Sigmoid colon (tissue), 7 donors: ENCODE data around the gene GUCY2F. TPM values are rescaled to one million over a fixed set of nuclear protein-coding genes. Genes with fewer than 3 reads are reported as not detected.

Source experiments
- DNase-seq: peaks from one replicate; pipeline ENCODE4 v3.0.0-alpha.2; 2019
- H3K27ac ChIP-seq, 4 donors: fragments of 200-600 bp; sonication (generic); one replicate each; pipeline ENCODE4 v1.5.1; 2016 to 2019; ENCODE audit warnings: mild to moderate bottlenecking in 1 of 4
- H3K27me3 ChIP-seq, 3 donors: fragments of 200-600 bp; sonication (generic); one replicate each; pipeline ENCODE4 v1.5.1; 2019; ENCODE audit warnings: mild to moderate bottlenecking in 1 of 3
- H3K36me3 ChIP-seq, 4 donors: fragments of 200-600 bp; sonication (generic); one replicate each; pipeline ENCODE4 v1.5.1; 2016 to 2019
- H3K4me1 ChIP-seq, 4 donors: fragments of 200-600 bp; sonication (generic); one replicate each; pipeline ENCODE4 v1.5.1; 2017 to 2019
- H3K4me3 ChIP-seq, 4 donors: fragments of 200-600 bp; sonication (generic); one replicate each; pipeline ENCODE4 v1.5.1; 2017 to 2019; ENCODE audit warnings: mild to moderate bottlenecking in 2 of 4, moderate library complexity in 1 of 4
- H3K9me3 ChIP-seq, 4 donors: fragments of 200-600 bp in 3 of 4; sonication (generic) in 3 of 4; one replicate each; pipeline versions ENCODE4 v1.5.1 to v1.6.1; 2013 to 2019
- EP300 ChIP-seq, 4 donors: sonication (generic); formaldehyde crosslinking; IDR thresholded peaks; one replicate each; pipeline ENCODE4 v1.6.1; 2017; ENCODE audit warnings: antibody characterized with exemption in 4 of 4
- POLR2A ChIP-seq, 2 donors: fragments of 450-650 bp; IDR thresholded peaks; one replicate each; pipeline ENCODE4 v1.6.1; 2016; ENCODE audit warnings: antibody characterized with exemption in 2 of 2, mild to moderate bottlenecking in 2 of 2, moderate library complexity in 2 of 2
- POLR2AphosphoS5 ChIP-seq, 4 donors: sonication (generic); formaldehyde crosslinking; IDR thresholded peaks; one replicate each; pipeline ENCODE4 v1.6.1; 2017; ENCODE audit warnings: antibody characterized with exemption in 4 of 4
- WGBS, 2 donors: extraction: QIAGEN DNeasy Blood & Tissue Kit; methylation state at CpG; one replicate each; pipeline ENCODE4 v1.1.7; 2013; 5-methylcytosine and 5-hydroxymethylcytosine counted together
- intact Hi-C: fragments of 100-400 bp; cut with DNase I; formaldehyde crosslinking; loops from one replicate; pipeline ENCODE4 v1.15.1; 2023
- polyA plus RNA-seq, 3 donors: library from polyadenylated mRNA; stranded (reverse); fragments of 200-250 nt; gene quantifications; one replicate each; pipeline ENCODE4 v1.2.3, GENCODE V29; 2013
- total RNA-seq, 4 donors: library from RNA; depleted of rRNA; stranded (reverse); fragments of >200 nt; gene quantifications; one replicate each; pipeline ENCODE4 v1.1.0, GENCODE V29; 2016
- TF ChIP-seq, protein P1 (sequence below), 4 experiments: fragments of 450-650 bp in 3 of 4; fragments of 200-600 bp in 1 of 4; IDR thresholded peaks; one replicate each; pipeline ENCODE4 v1.5.1; 2016 to 2019; ENCODE audit warnings: antibody characterized with exemption in 4 of 4, mild to moderate bottlenecking in 3 of 4, moderate library complexity in 2 of 4
- donor health status: healthy with polysubstance abuse.
- donor health status: Bipolar disorder and iron deficiency.
- donor health status: healthy.

Gene GUCY2F
- total and polyA plus RNA-seq, 7 donors = 0.28 TPM; not detected in 6

DNA sequence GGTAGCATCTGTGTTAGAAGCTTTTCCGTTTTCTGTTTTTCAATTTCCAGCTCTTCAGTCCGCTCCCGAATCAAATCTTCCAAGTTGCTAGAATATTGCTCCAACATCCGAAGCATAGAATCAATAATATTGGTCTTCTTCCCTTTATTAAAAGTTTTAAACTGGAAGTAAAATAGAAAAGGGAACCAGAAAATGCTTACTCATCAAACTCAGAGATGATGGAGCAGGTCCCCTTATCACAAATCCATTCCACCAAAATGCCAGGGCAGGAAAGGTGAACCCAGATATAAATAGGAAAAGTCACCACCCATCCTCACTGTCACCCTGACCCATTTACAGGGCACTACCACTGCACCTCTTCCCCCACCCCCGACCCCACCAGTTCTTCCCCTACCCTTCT, 89.0 kb downstream of the GUCY2F start:
- no peak overlapping the region for H3K27ac ChIP-seq
- TF ChIP-seq EP300 (IDR thresholded peaks at IDR 0.05) (no peak), POLR2AphosphoS5 (IDR thresholded peaks at IDR 0.05) (no peak), POLR2A (IDR thresholded peaks at IDR 0.05) (no peak)
- TF ChIP-seq, protein P1, sequence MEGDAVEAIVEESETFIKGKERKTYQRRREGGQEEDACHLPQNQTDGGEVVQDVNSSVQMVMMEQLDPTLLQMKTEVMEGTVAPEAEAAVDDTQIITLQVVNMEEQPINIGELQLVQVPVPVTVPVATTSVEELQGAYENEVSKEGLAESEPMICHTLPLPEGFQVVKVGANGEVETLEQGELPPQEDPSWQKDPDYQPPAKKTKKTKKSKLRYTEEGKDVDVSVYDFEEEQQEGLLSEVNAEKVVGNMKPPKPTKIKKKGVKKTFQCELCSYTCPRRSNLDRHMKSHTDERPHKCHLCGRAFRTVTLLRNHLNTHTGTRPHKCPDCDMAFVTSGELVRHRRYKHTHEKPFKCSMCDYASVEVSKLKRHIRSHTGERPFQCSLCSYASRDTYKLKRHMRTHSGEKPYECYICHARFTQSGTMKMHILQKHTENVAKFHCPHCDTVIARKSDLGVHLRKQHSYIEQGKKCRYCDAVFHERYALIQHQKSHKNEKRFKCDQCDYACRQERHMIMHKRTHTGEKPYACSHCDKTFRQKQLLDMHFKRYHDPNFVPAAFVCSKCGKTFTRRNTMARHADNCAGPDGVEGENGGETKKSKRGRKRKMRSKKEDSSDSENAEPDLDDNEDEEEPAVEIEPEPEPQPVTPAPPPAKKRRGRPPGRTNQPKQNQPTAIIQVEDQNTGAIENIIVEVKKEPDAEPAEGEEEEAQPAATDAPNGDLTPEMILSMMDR (IDR thresholded peaks at IDR 0.05) = no peak
- WGBS, 2 donors = 80 to 86% methylated on average over 5 of the region's 5 CpGs
- H3K9me3 ChIP-seq = no peaks in the 10 kb centered on the region
- no peaks in the 10 kb centered on the region for H3K36me3 ChIP-seq
- intact Hi-C loops = no loop called here
- H3K4me3 ChIP-seq = no peak overlapping the region
- no peaks in the 10 kb centered on the region for H3K27me3 ChIP-seq
- DNase-seq = no peak
- H3K4me1 ChIP-seq = no peaks in the 10 kb centered on the region

DNA sequence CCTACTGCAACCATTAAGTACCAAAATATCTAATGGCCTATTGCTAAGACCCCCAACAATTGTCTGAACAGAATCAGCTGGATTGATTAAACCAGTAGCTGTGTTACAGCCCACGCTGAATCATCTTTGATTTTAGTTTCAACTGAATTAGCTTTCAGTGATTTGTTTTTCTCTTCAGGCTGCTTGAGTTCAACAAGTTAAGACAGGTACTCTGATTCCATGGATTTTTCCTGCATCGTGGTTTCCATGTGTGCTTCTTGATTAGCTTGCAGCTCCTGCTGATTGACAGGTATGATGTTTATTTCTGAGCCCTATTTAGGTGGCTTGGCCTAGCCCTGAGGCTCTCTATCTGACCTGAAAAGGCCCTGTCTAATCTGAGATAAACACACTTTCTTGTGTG, 91.3 kb downstream of the GUCY2F start:
- DNase-seq = no peak
- intact Hi-C loops = no loop called here
- Histone ChIP-seq H3K9me3 (no peaks in the 10 kb centered on the region), H3K36me3 (no peaks in the 10 kb centered on the region), H3K4me3 (no peak overlapping the region), H3K4me1 (no peaks in the 10 kb centered on the region), H3K27me3 (no peaks in the 10 kb centered on the region), H3K27ac (no peak overlapping the region)
- 71 to 78% methylated on average over 2 of the region's 2 CpGs for WGBS, 2 donors
- TF ChIP-seq EP300 (IDR thresholded peaks at IDR 0.05) = no peak

DNA sequence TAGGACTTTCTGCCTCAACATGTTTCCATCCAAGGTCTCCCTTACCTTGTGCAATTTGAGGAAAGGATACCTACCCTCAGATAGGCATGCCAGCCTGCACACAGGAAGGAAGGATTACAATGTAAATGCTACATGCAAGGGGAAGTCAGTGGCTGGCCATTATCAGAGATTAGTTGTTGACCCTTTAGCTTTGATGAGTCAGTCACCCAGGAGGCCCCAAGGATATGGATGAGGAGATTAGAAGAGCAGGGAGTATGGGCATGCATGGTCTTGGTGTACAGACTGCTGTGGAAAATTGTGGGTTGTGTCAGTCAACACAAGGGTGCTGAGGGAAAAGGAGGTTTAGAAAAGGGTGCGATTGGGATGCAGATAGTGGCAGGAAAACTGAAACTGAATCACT, 92.0 kb downstream of the GUCY2F start:
- H3K4me3 ChIP-seq = no peak overlapping the region
- H3K27me3 ChIP-seq = no peaks in the 10 kb centered on the region
- H3K4me1 ChIP-seq = no peaks in the 10 kb centered on the region
- intact Hi-C loops = no loop called here
- H3K36me3 ChIP-seq = no peaks in the 10 kb centered on the region
- no peaks in the 10 kb centered on the region for H3K9me3 ChIP-seq
- no peak for DNase-seq
- TF ChIP-seq POLR2AphosphoS5 (IDR thresholded peaks at IDR 0.05) = no peak
- 89 to 91% methylated on average over 1 of the region's 1 CpG for WGBS, 2 donors
- no peak overlapping the region for H3K27ac ChIP-seq

DNA sequence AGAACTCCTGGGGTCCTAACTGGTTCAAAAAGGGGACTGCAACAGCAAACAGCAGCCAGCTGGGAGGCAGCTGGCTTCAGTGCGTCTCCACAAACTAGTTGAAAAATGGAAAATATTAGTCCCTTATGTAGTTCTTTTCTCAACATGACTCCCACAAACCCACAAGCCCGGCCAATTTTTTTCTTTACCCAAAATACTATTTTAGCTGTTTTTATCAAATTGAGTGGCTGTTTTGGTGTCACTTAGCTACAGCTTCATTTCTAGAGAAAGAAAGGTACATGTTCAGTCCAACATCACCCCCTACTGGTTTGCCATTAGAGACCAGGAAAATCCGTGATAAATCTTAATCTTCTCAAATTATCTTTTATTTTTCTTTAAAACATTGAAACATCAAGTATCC, 97.2 kb downstream of the GUCY2F start:
- TF ChIP-seq, protein P1 (IDR thresholded peaks at IDR 0.05) = no peak
- TF ChIP-seq POLR2A (IDR thresholded peaks at IDR 0.05) (no peak), POLR2AphosphoS5 (IDR thresholded peaks at IDR 0.05) (no peak), EP300 (IDR thresholded peaks at IDR 0.05) (no peak)
- Histone ChIP-seq H3K27ac (no peak overlapping the region), H3K4me1 (no peaks in the 10 kb centered on the region), H3K9me3 (no peaks in the 10 kb centered on the region), H3K4me3 (no peak overlapping the region), H3K36me3 (no peaks in the 10 kb centered on the region), H3K27me3 (no peaks in the 10 kb centered on the region)
- DNase-seq = no peak
- intact Hi-C loops = no loop called here
- 45 to 46% methylated on average over 3 of the region's 3 CpGs for WGBS, 2 donors

DNA sequence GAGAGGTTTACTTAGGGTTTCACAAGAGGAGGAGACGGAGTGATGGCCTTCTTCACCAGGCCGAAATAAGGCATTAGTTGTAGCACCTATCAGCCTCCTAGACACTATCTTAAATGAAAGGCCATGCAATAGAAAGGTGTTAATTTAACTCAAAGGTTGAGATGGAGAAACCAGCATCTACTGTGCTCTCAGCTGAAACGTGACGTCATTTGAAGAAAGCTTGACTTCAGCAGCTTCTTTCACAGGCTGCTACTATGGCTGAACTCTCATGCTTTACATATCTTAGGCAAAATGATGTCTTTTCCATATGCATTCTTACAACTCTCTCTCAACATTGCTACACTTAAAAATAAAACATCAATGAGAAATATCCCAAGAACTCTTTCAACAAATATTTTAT, 99.6 kb downstream of the GUCY2F start:
- Histone ChIP-seq H3K36me3 (no peaks in the 10 kb centered on the region), H3K9me3 (no peaks in the 10 kb centered on the region), H3K4me1 (no peaks in the 10 kb centered on the region), H3K27ac (no peak overlapping the region), H3K4me3 (no peak overlapping the region), H3K27me3 (no peaks in the 10 kb centered on the region)
- 87 to 90% methylated on average over 4 of the region's 4 CpGs for WGBS, 2 donors
- intact Hi-C loops = no loop called here
- TF ChIP-seq, protein P1 (IDR thresholded peaks at IDR 0.05) = no peak
- no peak for TF ChIP-seq POLR2A (IDR thresholded peaks at IDR 0.05)
- no peak for TF ChIP-seq POLR2AphosphoS5 (IDR thresholded peaks at IDR 0.05)
- TF ChIP-seq EP300 (IDR thresholded peaks at IDR 0.05) = no peak
- DNase-seq = no peak

DNA sequence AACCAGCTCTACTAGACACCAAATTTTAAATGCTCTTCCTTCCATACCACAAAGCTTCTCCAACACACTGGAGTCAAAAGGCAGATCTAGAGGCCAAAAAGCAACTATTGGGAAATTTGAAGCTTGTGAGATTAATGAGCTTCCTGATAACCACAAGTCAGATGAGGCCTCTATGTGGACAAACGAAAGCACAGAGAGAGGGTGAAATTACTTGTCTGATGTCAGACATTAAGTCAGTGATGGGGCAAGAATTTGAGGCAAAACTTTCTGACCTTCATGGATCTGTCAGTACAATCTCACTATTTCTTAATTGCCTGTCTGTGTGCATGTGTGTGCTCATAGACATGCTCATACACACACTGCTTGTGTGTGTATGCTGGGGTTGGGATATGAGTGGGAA, 103.6 kb downstream of the GUCY2F start:
- no peak overlapping the region for H3K4me3 ChIP-seq
- H3K27me3 ChIP-seq = no peaks in the 10 kb centered on the region
- no peaks in the 10 kb centered on the region for H3K36me3 ChIP-seq
- DNase-seq = no peak
- intact Hi-C loops = no loop called here
- no peaks in the 10 kb centered on the region for H3K9me3 ChIP-seq
- H3K27ac ChIP-seq = no peak overlapping the region
- TF ChIP-seq POLR2AphosphoS5 (IDR thresholded peaks at IDR 0.05) = no peak
- TF ChIP-seq EP300 (IDR thresholded peaks at IDR 0.05) = no peak
- no peak for TF ChIP-seq POLR2A (IDR thresholded peaks at IDR 0.05)
- TF ChIP-seq, protein P1 (IDR thresholded peaks at IDR 0.05) = no peak
- H3K4me1 ChIP-seq = no peaks in the 10 kb centered on the region
- WGBS, 2 donors = 59 to 70% methylated on average over 1 of the region's 1 CpG
